GM12872 (cell line): ENCODE results near the gene PTPRC.

Experiments
- TF ChIP-seq, protein P1 (sequence below): IDR thresholded peaks from 3 replicates; pipeline ENCODE4 v1.5.1; 2011; ENCODE audit warnings: low read depth, mild to moderate bottlenecking, low read length, moderate library complexity; ENCODE audit not compliant: insufficient read depth

Gene PTPRC, protein sequence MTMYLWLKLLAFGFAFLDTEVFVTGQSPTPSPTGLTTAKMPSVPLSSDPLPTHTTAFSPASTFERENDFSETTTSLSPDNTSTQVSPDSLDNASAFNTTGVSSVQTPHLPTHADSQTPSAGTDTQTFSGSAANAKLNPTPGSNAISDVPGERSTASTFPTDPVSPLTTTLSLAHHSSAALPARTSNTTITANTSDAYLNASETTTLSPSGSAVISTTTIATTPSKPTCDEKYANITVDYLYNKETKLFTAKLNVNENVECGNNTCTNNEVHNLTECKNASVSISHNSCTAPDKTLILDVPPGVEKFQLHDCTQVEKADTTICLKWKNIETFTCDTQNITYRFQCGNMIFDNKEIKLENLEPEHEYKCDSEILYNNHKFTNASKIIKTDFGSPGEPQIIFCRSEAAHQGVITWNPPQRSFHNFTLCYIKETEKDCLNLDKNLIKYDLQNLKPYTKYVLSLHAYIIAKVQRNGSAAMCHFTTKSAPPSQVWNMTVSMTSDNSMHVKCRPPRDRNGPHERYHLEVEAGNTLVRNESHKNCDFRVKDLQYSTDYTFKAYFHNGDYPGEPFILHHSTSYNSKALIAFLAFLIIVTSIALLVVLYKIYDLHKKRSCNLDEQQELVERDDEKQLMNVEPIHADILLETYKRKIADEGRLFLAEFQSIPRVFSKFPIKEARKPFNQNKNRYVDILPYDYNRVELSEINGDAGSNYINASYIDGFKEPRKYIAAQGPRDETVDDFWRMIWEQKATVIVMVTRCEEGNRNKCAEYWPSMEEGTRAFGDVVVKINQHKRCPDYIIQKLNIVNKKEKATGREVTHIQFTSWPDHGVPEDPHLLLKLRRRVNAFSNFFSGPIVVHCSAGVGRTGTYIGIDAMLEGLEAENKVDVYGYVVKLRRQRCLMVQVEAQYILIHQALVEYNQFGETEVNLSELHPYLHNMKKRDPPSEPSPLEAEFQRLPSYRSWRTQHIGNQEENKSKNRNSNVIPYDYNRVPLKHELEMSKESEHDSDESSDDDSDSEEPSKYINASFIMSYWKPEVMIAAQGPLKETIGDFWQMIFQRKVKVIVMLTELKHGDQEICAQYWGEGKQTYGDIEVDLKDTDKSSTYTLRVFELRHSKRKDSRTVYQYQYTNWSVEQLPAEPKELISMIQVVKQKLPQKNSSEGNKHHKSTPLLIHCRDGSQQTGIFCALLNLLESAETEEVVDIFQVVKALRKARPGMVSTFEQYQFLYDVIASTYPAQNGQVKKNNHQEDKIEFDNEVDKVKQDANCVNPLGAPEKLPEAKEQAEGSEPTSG (N-terminal part only)

DNA sequence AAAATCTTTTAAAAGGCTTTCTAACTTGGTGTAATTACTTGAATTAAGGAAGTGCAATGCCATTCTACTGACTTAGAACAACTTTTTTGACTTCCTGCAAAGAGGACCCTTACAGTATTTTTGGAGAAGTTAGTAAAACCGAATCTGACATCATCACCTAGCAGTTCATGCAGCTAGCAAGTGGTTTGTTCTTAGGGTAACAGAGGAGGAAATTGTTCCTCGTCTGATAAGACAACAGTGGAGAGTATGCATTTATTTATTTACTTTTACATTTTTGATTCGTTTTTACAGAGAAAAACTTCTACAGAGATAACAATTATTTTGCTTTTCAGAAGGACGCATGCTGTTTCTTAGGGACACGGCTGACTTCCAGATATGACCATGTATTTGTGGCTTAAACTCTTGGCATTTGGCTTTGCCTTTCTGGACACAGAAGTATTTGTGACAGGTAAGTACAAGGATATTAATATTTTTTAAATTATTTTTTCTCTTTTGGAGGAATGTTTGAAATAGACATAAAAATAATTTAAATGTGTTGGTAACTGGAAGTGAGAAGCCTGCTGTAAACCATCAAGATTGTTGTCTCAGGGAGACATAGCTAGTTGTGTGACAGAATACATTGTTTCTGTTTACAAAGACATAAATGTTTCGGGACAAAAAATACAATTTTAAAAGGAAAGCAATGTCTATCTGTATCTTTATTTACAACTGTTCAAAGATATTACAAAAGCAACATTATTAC, at the start of gene PTPRC:
PTPRC (plus strand) TSS at position 147 of the 742 bp plus-strand sequence; CDS start at position 376, 229 bp downstream.
- TF ChIP-seq, protein P1, sequence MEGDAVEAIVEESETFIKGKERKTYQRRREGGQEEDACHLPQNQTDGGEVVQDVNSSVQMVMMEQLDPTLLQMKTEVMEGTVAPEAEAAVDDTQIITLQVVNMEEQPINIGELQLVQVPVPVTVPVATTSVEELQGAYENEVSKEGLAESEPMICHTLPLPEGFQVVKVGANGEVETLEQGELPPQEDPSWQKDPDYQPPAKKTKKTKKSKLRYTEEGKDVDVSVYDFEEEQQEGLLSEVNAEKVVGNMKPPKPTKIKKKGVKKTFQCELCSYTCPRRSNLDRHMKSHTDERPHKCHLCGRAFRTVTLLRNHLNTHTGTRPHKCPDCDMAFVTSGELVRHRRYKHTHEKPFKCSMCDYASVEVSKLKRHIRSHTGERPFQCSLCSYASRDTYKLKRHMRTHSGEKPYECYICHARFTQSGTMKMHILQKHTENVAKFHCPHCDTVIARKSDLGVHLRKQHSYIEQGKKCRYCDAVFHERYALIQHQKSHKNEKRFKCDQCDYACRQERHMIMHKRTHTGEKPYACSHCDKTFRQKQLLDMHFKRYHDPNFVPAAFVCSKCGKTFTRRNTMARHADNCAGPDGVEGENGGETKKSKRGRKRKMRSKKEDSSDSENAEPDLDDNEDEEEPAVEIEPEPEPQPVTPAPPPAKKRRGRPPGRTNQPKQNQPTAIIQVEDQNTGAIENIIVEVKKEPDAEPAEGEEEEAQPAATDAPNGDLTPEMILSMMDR, result no peak

DNA sequence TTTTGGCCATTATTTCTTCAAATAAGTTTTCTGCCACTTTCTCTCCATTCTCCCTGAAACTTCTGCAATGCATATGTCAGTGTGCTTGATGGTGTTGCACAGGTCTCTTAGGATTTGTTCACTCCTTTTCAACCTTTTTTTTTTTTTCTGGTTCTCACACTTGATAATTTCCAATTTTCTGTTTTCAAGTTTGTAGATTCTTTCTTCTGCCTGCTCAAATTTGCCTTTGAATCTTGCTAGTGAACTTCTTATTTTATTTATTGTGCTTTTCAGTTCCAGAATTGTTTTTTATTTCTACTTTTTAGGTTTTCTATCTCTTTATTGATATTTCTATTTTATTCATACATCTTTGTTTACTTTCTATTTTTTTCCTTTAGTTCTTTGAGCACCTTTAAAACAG, 48.4 kb upstream of the PTPRC start:
- TF ChIP-seq, protein P1, result no peak

DNA sequence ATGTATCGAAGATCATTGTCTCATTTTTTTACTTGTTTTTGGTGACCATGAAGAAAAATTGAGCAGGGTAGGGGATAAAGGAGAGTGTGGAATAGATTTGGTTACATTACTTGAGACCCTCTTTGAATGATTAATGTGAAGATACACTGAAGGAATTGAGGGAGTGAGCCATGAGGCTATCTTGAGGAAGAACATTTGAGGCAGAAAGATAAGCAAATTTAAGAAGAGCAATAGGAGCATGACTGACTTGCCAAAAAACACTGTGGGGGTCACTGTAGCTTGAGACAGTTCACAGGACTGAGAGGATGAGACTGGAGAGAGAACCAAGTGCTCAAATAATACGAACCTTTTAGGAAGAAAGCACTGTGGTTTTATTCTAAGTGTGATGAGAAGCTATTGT, 43.1 kb upstream of the PTPRC start:
- TF ChIP-seq, protein P1, result no peak

DNA sequence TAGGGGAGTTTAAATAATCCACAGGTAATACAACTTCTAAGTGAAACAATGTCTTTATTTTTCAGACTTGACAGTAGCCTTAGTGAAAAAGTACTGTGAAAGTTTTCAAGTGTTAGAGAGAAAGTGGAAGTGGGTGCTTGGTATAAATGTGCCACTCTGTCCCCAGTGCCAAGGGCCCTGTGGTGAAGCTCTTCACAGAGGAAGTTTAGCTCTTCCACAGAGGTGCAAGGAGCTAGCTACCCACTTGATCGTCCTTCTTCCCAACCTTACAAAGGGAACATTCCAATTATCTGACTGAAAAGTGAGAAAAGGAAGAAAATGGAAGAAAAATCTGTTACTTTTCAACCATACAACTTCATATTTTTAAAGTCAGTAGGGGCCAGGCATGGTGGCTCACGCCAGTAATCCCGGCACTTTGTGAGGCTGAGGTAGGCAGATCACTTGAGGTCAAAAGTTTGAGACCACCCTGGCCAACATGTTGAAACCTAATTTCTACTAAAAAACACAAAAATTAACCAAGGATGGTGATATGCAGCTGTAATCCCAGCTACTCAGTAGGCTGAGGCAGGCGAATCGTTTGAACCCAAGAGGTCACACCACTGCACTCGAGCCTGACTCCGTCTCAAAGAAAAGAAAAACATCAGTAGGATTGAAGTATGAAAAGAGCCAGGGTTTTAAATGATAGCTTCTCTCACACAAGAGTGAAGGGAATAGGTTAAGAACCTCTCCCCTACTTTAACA, 41.0 kb upstream of the PTPRC start:
- TF ChIP-seq, protein P1, result no peak

DNA sequence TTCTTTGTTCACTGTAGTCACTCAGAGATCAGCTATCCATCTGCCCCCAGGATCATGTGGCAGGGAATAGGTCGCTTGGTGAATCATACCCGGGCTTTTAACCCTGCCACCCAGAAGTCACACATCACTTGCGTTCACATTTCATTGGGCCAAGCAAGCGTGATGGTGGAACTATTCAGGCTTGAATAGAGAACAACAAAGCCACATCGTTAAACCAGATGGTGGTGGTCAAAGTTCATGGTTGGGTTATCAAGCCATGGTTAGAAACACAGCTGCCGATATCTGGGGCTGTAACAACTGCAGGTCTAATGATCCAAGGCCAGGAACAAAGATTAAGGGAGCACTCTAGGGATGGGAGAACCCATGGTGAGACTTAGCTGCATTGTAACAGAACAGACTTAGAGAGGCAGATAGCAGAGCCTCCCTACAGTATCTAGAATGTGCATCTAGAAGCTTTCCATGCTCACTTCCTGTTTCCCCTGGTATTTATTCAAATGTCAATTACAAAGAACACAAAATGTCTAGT, 40.0 kb upstream of the PTPRC start:
- TF ChIP-seq, protein P1, result no peak

DNA sequence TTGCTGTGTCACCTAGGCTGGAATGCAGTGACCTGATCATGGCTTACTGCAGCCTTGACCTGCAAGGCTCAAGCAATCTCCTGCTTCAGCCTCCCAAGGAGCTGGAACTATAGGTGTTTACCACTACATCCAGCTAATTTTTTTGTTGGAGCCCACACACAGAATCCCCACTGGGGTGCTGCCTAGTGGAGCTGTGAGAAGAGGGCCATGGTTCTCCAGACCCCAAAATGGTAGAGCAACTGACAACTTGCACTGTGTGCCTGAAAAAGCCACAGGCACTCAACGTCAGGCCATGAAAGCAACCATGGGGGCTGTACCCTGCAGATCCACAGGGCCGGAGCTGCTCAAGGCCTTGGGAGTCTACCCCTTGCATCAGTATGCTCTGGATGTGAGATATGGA, 39.1 kb upstream of the PTPRC start:
- TF ChIP-seq, protein P1, result no peak
